Right lobe of liver (tissue), 4 donors: Measurements from ENCODE around the gene OMG.

Experiments
- POLR2A ChIP-seq: fragments of 450-650 bp; IDR thresholded peaks from one replicate; pipeline ENCODE4 v1.6.1; 2017; ENCODE audit warnings: antibody characterized with exemption, mild to moderate bottlenecking
- TF ChIP-seq, protein P1 (sequence below), 4 donors: fragments of 200-600 bp in 3 of 4; fragments of 450-650 bp in 1 of 4; IDR thresholded peaks; one replicate each; pipeline versions ENCODE4 v1.5.1 to v1.8.0; 2016 to 2022; ENCODE audit warnings: antibody characterized with exemption in 4 of 4, mild to moderate bottlenecking in 2 of 4
- donor health status: DM: no; HTN: no; CAD: no.
- donor health status: DM: no; HTN: no; CAD: no.
- donor health status: DM: no; HTN: yes; CAD: no.

- TF ChIP-seq, protein P1, sequence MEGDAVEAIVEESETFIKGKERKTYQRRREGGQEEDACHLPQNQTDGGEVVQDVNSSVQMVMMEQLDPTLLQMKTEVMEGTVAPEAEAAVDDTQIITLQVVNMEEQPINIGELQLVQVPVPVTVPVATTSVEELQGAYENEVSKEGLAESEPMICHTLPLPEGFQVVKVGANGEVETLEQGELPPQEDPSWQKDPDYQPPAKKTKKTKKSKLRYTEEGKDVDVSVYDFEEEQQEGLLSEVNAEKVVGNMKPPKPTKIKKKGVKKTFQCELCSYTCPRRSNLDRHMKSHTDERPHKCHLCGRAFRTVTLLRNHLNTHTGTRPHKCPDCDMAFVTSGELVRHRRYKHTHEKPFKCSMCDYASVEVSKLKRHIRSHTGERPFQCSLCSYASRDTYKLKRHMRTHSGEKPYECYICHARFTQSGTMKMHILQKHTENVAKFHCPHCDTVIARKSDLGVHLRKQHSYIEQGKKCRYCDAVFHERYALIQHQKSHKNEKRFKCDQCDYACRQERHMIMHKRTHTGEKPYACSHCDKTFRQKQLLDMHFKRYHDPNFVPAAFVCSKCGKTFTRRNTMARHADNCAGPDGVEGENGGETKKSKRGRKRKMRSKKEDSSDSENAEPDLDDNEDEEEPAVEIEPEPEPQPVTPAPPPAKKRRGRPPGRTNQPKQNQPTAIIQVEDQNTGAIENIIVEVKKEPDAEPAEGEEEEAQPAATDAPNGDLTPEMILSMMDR (IDR thresholded peaks at IDR 0.05), result no peak
- TF ChIP-seq POLR2A, result no peak
Observed at GRCh38 chr17:31299624-31300023, 2.6 kb upstream of the OMG start.
